Type B pancreatic cell (in vitro differentiated cells): ENCODE results near the gene TMCC1. TPM values are rescaled to one million over a fixed set of nuclear protein-coding genes. Genes with fewer than 3 reads are reported as not detected.
"Not testable (repeated sequence)": the region's sequence is repeated elsewhere in the genome, so short reads cannot be mapped to it uniquely, and the experiment has no call there.

Experiments
- DNase-seq: peaks from one replicate; pipeline ENCODE4 v3.0.0; 2021; ENCODE audit warnings: mixed read lengths; ENCODE audit not compliant: unreplicated experiment; ENCODE audit errors: extremely low spot score
- H3K27ac Mint-ChIP-seq: 2 replicates; pipeline ENCODE4 v1.8.0; 2021; ENCODE audit warnings: mild to moderate bottlenecking, mixed read lengths
- H3K27me3 Mint-ChIP-seq: 2 replicates; pipeline ENCODE4 v1.8.0; 2021; ENCODE audit warnings: mixed read lengths
- H3K36me3 Mint-ChIP-seq: 2 replicates; pipeline ENCODE4 v1.8.0; 2021; ENCODE audit warnings: mixed read lengths
- H3K4me1 Mint-ChIP-seq: one replicate; pipeline ENCODE4 v1.8.0; 2021; ENCODE audit warnings: mixed read lengths; ENCODE audit not compliant: unreplicated experiment
- H3K4me3 Mint-ChIP-seq: 2 replicates; pipeline ENCODE4 v1.8.0; 2021; ENCODE audit warnings: mild to moderate bottlenecking, mixed read lengths
- H3K9me3 Mint-ChIP-seq: 2 replicates; pipeline ENCODE4 v1.8.0; 2021; ENCODE audit warnings: mixed read lengths
- CTCF ChIP-seq: fragments of 200-600 bp; sonication (generic); conservative IDR thresholded peaks from 2 replicates; pipeline ENCODE4 v1.5.0; 2021; ENCODE audit warnings: antibody characterized with exemption, mild to moderate bottlenecking
- total RNA-seq: library from RNA; stranded (reverse); gene quantifications from 2 replicates; pipeline ENCODE4 v1.2.1, GENCODE V29; 2021; ENCODE audit warnings: low replicate concordance

The TMCC1 gene
- total RNA-seq, 1 donor from 2014 or later, result 46.9 TPM

- Mint-ChIP-seq H3K4me1 (peaks cover 18% of the 10 kb centered on the region), H3K27ac (peak overlapping the region; percentile 41), H3K9me3 (no peaks in the 10 kb centered on the region), H3K27me3 (peaks cover 12% of the 10 kb centered on the region), H3K36me3 (no peaks in the 10 kb centered on the region), H3K4me3 (no peak overlapping the region)
- TF ChIP-seq CTCF, result no peak
- DNase-seq, result no peak
Measured at GRCh38 chr3:129611446-129611800, 282.1 kb downstream of the TMCC1 start.

- H3K27ac Mint-ChIP-seq, result not testable (repeated sequence)
- peaks cover 18% of the 10 kb centered on the region for H3K4me1 Mint-ChIP-seq
- peaks cover 12% of the 10 kb centered on the region for H3K27me3 Mint-ChIP-seq
Measured at GRCh38 chr3:129610794-129611445, 282.6 kb downstream of the TMCC1 start.

GRCh38 chr3:129610276-129610675, 283.2 kb downstream of the TMCC1 start:
- no peak for TF ChIP-seq CTCF

More at GRCh38 chr3:129610794-129611445, 282.6 kb downstream of the TMCC1 start:
- H3K36me3 Mint-ChIP-seq, H3K9me3 Mint-ChIP-seq, H3K4me3 Mint-ChIP-seq, DNase-seq: not testable (repeated sequence)

GRCh38 chr3:129609591-129610182, 283.8 kb downstream of the TMCC1 start:
- H3K4me1 Mint-ChIP-seq, result peaks cover 23% of the 10 kb centered on the region
- DNase-seq, result no peak
- no peak for TF ChIP-seq CTCF
- no peaks in the 10 kb centered on the region for H3K36me3 Mint-ChIP-seq
- no peaks in the 10 kb centered on the region for H3K9me3 Mint-ChIP-seq
- peak overlapping the region; percentile 41 for H3K27ac Mint-ChIP-seq
- peaks cover 17% of the 10 kb centered on the region for H3K27me3 Mint-ChIP-seq
- H3K4me3 Mint-ChIP-seq, result peak overlapping the region; percentile 62

More at GRCh38 chr3:129610276-129610675, 283.2 kb downstream of the TMCC1 start:
- H3K9me3 Mint-ChIP-seq, result no peaks in the 10 kb centered on the region
- H3K27me3 Mint-ChIP-seq, result peaks cover 16% of the 10 kb centered on the region
- peak overlapping the region; percentile 41 for H3K27ac Mint-ChIP-seq
- peaks cover 22% of the 10 kb centered on the region for H3K4me1 Mint-ChIP-seq
- no peak overlapping the region for H3K4me3 Mint-ChIP-seq
- no peak for DNase-seq
- H3K36me3 Mint-ChIP-seq, result no peaks in the 10 kb centered on the region

- Mint-ChIP-seq H3K27ac (peak overlapping the region; percentile 41), H3K4me3 (peak overlapping the region; percentile 62), H3K36me3 (no peaks in the 10 kb centered on the region), H3K9me3 (no peaks in the 10 kb centered on the region), H3K27me3 (peaks cover 22% of the 10 kb centered on the region), H3K4me1 (peaks cover 29% of the 10 kb centered on the region)
- no peak for TF ChIP-seq CTCF
- no peak for DNase-seq
Measured at GRCh38 chr3:129608936-129609590, 284.4 kb downstream of the TMCC1 start.
